CD4-positive, alpha-beta T cell treated with Interleukin-17A for 4 hours (primary cell): ENCODE data around the gene KLHL21.
"Not testable (repeated sequence)": the region's sequence is repeated elsewhere in the genome, so short reads cannot be mapped to it uniquely, and the experiment has no call there.

Experiments
- DNase-seq: peaks from one replicate; pipeline ENCODE4 v3.0.0-alpha.2; 2020; ENCODE audit warnings: mixed read lengths

KLHL21 gene

GRCh38 chr1:6624710-6625583 is 22.3 kb upstream of the KLHL21 start, which contains the start of gene THAP3:
TSS of gene THAP3 (plus strand) at chr1:6624868. CDS start at chr1:6625219, 351 bp downstream.
- DNase-seq = peak; percentile 94

GRCh38 chr1:6623269-6623965 is 20.7 kb upstream of the KLHL21 start:
- no peak for DNase-seq

DNA sequence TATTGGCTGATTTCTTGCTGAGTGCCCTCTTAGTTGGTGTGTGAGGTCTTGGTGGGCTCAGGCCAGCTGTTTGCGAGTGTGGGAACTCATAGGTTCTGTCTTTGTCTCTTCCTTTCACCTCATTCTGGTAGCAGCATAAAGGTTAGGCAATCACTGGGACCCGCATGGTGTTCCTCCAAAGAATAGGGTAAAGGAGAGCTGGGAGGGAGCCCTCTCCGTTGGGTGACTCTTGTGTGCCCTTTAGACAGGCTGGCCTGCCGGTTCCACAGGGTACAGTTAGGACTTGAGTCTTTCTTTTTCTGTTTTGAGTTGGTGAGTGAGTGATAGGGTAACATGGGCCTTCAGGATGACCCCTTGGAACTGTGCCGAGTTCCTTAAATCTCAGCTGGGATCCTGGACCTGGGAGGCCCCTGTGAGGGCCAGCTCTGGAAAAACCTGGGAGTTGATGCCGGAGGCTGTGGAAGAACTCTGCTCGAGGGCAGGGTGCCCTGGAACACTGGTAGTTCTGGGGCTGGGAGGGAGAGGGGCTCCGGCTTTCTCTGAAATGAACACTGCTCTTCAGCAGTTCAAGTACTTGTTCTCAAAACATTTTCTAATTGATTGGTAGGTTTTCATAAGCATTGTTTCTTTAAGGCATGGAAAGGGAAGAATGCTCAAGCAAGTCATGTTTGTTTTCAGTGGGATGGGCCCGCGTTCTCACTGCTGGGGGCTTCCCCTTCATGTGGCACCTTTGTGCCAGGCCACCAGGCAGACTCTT is 19.9 kb upstream of the KLHL21 start:
- DNase-seq = no peak

DNA sequence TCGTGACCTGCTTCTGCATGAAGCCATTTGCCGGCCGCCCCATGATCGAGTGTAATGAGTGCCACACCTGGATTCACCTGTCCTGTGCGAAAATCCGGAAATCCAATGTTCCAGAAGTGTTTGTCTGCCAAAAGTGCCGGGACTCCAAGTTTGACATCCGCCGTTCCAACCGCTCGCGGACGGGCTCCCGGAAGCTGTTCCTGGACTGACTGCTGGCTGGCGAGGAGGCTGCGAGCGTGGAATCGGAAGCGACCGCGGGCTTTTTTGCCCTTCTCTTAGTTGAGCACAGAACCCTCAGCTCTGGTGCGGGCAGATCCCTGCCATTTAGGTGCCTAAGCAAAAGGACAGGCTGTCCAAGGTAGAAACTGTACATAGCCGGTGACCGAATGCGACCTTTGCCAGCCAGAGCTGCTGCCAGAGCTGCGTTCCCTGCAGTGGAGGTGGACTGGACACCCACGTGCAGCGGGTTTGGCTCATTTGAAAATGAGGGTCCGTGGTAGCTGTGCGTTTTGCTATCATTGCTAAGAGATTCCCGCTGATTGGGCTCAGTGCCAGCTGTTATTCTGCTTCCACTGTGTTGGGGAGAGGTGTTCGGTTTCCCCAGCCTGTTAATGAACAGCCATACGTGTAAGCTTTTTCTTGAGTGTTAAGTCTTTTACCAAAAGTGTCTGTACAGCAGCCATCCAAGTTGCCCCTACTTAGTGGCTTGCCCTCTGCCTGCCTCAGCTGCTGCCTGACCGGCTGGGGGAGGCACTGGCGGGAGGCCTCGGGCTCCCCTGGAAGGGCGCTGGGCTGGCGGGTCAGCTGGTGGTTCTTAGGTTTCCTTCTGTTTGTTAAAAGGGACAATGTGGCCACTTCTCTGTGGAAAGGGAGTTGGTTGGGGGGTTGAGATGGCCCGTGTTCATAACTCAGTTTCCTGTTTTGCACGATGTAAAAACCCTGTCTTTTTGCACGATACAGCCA is 19.0 kb upstream of the KLHL21 start:
- DNase-seq = no peak

GRCh38 chr1:6619045-6619444 is 16.4 kb upstream of the KLHL21 start:
- no peak for DNase-seq

DNA sequence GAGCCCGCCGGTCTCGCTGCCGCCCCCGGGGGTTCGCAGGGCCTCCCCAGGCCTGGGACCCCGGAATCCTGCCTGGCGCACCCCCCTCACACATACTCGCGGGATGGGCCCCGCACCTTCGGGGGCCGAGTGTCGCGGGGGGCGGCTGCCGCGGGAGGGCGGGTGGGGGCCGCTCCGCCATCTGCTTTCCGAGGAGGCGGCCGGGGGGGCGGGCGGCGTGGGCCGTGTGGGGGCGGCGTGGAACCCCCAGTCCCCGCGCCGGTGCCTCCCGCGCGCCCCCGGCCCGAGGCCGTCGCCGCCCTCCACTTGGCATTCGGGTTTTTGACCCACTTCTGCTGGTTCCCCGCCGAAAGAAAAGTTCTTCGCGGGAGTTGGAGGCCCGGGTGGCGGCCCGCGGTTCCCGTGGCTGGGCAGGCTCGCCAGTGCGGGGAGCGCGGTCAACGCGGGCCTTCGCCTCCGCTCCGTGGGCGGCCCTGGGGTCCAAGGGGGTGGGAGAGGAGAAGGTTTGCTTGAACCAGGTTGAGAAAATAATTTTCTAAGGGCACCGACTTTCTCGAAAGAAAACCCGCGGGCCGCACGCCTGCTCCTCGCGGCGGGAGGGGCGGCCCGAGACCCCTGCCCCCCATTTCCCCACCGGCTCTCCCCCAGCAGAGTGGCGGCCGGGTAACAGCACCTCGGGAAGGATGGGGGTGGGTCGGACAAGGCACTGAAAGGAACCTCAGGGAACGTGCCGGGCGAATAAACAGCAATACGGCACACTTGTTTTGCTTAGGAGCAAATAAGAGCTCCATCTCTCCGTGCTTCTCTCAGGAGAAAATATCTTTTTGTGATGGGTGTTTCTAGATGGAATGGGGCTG is 12.5 kb upstream of the KLHL21 start:
- DNase-seq = peak; percentile 26

- peak; percentile 71 for DNase-seq
Measured at GRCh38 chr1:6614019-6614928, 11.6 kb upstream of the KLHL21 start.

DNA sequence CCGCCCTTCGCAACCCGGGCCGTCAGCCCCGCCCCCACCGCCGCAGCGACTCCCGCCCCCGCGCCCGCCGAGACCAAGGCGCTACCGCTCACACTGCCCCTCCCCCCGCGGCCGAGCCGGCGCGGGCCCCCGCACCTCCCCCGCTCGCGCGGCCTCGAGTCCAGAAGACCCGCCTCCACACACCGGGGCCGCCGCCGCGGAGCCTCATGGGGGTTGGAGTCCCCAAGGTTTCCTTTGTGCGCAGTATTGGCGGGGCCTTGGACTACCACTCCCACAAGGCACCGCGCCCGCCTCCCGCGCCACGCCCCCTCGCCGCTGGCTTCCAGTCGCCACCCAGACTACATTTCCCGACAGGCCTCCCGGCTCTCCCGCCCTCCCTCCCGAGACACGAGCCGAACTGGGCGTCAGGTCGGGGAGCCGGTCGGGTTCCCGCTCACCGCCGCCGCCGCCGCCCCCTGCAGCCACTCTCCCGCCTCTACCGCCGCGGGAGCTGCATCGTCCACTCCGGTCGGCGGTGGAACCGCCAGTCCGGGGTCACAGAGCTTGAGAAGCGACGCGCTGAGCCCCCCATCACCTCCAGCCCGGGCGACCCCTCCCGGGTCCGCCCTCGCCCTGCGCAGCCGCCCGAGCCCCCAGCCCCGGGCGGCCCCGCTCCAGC is 10.8 kb upstream of the KLHL21 start, which contains the start of gene PHF13:
PHF13 (plus strand) TSS at position 371 of the 658 bp plus-strand sequence. CDS start 336 bp downstream, outside the sequence.
- DNase-seq = peak; percentile 100

- no peak for DNase-seq
Measured at GRCh38 chr1:6612641-6613360, 10.1 kb upstream of the KLHL21 start.

DNA sequence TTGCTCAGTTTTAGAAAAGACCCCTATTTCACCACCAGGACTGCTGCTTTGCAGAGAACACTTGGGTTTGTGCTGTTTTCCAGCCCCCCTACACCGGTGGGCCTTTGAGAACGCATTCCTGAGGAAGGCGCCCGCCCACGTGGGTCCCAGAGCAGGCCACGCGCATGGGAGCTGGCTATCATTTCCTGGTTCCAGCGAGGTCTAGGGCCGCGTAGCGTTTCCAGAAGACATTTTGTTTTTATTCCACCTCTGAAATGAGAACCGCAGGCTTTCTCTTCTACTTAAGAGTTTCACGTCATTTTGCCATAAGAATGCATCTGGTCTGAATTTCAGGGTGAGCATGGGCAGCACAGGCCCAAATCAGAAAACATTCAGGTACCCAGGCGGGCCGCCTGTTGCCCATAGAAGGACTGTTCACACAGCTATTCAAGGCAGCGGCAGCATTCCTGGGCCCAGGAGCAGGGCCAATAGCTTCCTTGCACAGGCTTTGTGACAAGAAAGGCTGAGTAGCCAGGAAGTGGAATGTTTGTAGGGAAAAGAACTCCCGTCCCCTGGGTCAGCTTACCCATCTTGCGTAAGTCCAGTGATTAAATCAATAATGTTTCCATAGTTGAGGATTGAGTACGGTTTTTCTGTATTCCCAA is 1.4 kb upstream of the KLHL21 start:
- DNase-seq = peak; percentile 42

DNA sequence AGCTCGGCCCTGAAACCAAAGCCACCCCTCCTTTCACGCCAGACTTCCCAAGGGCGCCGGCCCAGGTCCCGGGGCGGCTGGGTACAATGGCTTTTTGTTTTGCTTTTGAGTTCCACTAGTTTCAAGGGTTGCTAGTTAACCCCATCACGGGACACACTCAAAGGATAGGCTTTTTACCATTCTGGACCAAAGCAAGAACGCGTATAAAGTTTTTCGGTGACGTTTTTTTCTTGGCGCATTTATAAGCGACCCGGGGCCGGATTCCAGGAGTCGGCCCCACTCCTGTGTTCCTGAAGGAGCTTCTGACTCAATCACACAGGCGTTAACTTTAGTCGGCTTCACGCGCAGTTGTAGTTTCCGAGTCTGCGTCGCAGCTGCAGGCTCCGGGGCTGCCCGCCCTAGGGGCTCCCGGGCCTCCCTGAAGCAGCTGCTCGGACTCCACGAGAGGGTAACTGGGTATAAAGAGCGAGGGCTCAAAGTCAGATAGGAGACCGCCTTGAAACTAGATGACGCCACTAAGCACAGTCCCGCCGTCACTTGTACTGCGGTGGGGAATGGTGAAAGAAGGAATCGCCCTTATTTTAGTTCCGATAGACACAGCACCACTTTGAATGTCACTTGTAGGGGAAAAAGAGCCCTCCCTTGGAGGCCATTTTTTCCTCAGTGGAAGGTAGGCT is 707 bp upstream of the KLHL21 start:
- peak; percentile 65 for DNase-seq

- peak; percentile 54 for DNase-seq
Measured at GRCh38 chr1:6601923-6602668, 573 bp downstream of the KLHL21 start.

GRCh38 chr1:6601049-6601922 is 1.4 kb downstream of the KLHL21 start:
- peak; percentile 82 for DNase-seq

GRCh38 chr1:6600410-6601048 is 2.1 kb downstream of the KLHL21 start:
- DNase-seq = no peak

DNA sequence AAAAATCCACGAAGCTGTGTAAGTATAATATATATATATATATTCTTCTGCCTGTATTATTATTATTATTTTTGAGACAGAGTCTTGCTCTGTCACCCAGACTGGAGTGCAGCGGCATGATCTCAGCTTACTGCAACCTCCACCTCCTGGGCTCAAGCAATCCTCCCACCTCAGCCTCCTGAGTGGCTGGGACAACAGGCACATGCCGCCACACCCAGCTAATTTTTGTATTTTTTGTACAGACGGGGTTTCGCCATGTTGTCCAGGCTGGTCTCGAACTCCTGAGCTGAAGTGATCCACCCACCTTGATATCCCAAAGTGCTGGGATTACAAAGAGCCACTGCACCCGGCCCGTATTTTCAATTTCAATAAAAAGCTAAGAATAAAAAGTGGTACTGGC is 2.7 kb downstream of the KLHL21 start:
- not testable (repeated sequence) for DNase-seq
